Spinal cord (tissue), 10 donors: ENCODE measurements around the gene XPA. TPM values are rescaled to one million over a fixed set of nuclear protein-coding genes. Genes with fewer than 3 reads are reported as not detected.

Experiments used
- DNase-seq, 6 donors: peaks; one replicate each; pipeline versions ENCODE4 v3.0.0 to v3.0.0-alpha.2; 2013 to 2015; ENCODE audit warnings: low spot score in 6 of 6, low read depth in 4 of 6
- H3K27ac ChIP-seq: one replicate; pipeline ENCODE4 v1.5.1; 2013; ENCODE audit warnings: low read depth, low read length, control low read depth
- H3K27me3 ChIP-seq: one replicate; pipeline ENCODE4 v1.6.1; 2013; ENCODE audit warnings: low read length; ENCODE audit not compliant: control insufficient read depth, insufficient read depth
- H3K36me3 ChIP-seq: one replicate; pipeline ENCODE4 v1.6.1; 2013; ENCODE audit warnings: low read length; ENCODE audit not compliant: control insufficient read depth, insufficient read depth
- H3K4me1 ChIP-seq: one replicate; pipeline ENCODE4 v1.6.1; 2013; ENCODE audit warnings: low read length; ENCODE audit not compliant: control insufficient read depth, insufficient read depth
- H3K4me3 ChIP-seq: one replicate; pipeline ENCODE4 v1.5.1; 2013; ENCODE audit warnings: low read depth, low read length, control low read depth
- H3K9me3 ChIP-seq: one replicate; pipeline ENCODE4 v1.6.1; 2013; ENCODE audit warnings: low read length; ENCODE audit not compliant: control insufficient read depth, insufficient read depth
- whole genome bisulfite sequencing: methylation state at CpG from one replicate; pipeline ENCODE4 v1.1.5; 2013; ENCODE audit warnings: missing lambda C conversion rate; ENCODE audit not compliant: insufficient coverage; 5-methylcytosine and 5-hydroxymethylcytosine counted together
- polyA plus RNA-seq, 2 donors: library from polyadenylated mRNA; unstranded; fragments of 120-200 nt; gene quantifications; one replicate each; pipeline ENCODE4 v1.2.1, GENCODE V29; 2013; ENCODE audit not compliant: insufficient read length in 2 of 2
- total RNA-seq, 2 donors: library from RNA; depleted of rRNA in 1 of 2; stranded (reverse); fragments of 120-200 nt in 1 of 2; fragments of >200 nt in 1 of 2; gene quantifications; one replicate each; pipeline versions ENCODE4 v1.2.3 to v1.2.4, GENCODE V29; 2013 to 2014
- donor health status: healthy.

The XPA gene
- total and polyA plus RNA-seq, 4 donors, result 19.2 to 40.0 (median 29.7) TPM

GRCh38 chr9:97625620-97626019 is 71.5 kb downstream of the XPA start:
- peaks cover 10% of the 10 kb centered on the region for H3K36me3 ChIP-seq
- H3K4me3 ChIP-seq, result no peak overlapping the region
- H3K27me3 ChIP-seq, result no peaks in the 10 kb centered on the region
- no peaks in the 10 kb centered on the region for H3K4me1 ChIP-seq
- DNase-seq, result no peak
- WGBS, result 60% methylated on average over 1 of the region's 3 CpGs
- no peak overlapping the region for H3K27ac ChIP-seq
- H3K9me3 ChIP-seq, result no peaks in the 10 kb centered on the region

Other genes starting within 250 kb of the XPA start
- 10 to 100 TPM; 27.3 to 34.0 TPM for gene TMOD1, start 195.7 kb downstream of the XPA start, total RNA-seq
- 100 to 1,000 TPM in 1 of 2 donors, 10 to 100 TPM in 1; 80.8 to 104 TPM for gene TMOD1, start 195.7 kb downstream of the XPA start, polyA plus RNA-seq
- 10 to 100 TPM; 24.5 to 28.7 TPM for gene TSTD2, start 64.0 kb downstream of the XPA start, total RNA-seq
- gene TSTD2, start 64.0 kb downstream of the XPA start, polyA plus RNA-seq, result 10 to 100 TPM; 30.7 to 32.3 TPM
- gene NCBP1, start 63.5 kb downstream of the XPA start, total RNA-seq, result 10 to 100 TPM; 36.3 to 48.2 TPM
- gene NCBP1, start 63.5 kb downstream of the XPA start, polyA plus RNA-seq, result 10 to 100 TPM; 42.1 to 46.4 TPM
- gene FOXE1, start 155.9 kb upstream of the XPA start, total RNA-seq, result not detected
- not detected for gene FOXE1, start 155.9 kb upstream of the XPA start, polyA plus RNA-seq
- gene TRMO, start 225.2 kb upstream of the XPA start, total RNA-seq, result 10 to 100 TPM; 19.2 to 21.0 TPM
- 10 to 100 TPM; 13.5 to 14.9 TPM for gene TRMO, start 225.2 kb upstream of the XPA start, polyA plus RNA-seq
- 10 to 100 TPM; 13.4 to 34.7 TPM for gene HEMGN, start 240.8 kb upstream of the XPA start, total RNA-seq
- gene HEMGN, start 240.8 kb upstream of the XPA start, polyA plus RNA-seq, result 1 to 10 TPM; 1.6 to 2.2 TPM